GM18507 (cell line): Measurements from ENCODE around the gene STX7.

Experiments
- DNase-seq: peaks from one replicate; pipeline ENCODE4 v3.0.0; 2011; ENCODE audit warnings: low read depth; ENCODE audit not compliant: insufficient read length; ENCODE audit errors: extremely low spot score
- FAIRE-seq: peaks from 2 replicates; lab custom pipeline; 2011; peaks lifted over from hg19 to GRCh38; lab: Jason Lieb, UNC

STX7 gene

DNA sequence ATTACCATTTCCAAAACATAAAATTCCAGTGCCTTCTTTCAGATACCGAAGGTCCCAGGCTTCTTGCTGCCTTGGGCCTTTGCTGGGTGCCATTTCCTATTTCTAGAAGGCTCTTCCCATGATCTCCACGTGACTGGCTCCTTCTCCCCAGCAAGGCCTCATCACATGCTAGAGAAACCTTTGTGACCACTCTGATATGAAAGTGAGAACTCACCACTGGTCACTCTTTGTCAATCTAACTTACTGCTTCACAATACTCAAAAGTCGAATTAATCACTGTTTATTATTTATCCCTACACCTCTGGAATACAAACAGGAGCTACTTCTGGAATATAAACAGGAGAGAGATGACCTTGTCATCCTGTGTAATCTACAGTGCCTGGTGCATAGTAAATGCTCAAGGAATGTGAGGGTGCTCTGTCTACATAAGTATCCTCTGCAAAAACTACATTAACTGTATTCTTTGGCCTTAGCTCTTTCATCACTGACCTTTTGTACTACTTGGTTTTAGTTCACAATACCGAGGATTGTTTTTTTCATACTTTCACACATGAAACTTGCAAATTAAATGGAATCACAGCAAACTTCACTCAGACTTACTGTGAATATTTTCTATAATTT lies 1.6 kb downstream of the STX7 start:
- DNase-seq = no peak
- peak; percentile 80 for FAIRE-seq

DNA sequence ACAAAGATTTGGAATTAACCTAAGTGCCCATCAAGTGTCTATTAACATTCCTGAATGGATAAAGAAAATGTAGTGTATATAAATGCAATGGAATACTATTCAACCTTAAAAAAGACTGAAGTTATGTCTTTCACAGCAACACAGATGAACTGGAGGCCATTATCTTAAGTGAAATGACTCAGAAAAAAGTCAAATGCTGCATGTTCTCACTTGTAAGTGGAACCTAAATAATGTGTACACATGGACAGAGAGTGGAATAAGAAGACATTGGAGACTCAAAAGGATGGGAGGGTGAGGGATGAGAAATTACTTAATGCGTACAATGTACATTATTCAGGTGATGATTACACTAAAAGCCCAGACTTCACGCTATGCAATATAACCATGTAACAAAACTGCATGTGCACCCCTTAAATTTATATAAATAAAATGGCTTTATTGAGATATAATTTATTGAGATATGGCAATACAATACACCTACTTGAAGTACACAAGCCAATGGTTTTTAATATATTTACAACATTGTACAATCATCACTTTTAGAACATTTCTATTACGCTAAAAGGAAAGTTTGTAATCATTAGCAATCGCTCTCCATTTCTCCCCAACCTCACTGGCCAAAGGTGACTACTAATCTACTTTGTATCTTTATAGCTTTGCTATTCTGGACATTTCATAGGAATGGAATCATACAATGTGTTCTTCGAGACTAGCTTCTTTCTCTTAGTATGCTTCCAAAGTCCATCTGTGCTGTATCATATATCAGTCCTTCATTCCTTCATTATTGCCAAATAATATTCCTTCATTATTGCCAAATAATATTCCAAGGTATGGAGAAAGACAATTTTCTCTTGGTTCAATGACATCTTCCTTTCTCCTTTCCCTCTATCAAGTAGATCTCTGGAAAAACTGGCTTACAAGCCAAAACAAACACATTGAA lies 5.8 kb downstream of the STX7 start:
- FAIRE-seq (no peak), DNase-seq (no peak)

DNA sequence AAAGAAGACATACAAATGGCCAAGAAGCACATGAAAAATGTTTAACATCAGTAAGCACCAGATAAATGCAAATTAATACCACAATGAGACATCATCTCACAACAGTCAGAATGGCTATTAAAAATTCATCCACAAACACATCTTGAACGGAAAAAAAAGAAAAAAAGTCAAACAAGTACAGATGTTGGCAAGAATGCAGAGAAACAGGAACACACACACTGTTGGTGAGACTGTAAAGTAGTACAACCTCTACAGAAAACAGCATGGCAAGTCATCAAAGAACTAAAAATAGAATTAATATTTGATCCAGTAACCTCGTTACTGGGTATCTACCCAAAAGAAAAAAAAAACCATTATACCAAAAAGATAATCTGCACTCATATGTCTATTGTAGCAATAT lies 6.5 kb downstream of the STX7 start:
- DNase-seq = no peak
- peak; percentile 31 for FAIRE-seq

DNA sequence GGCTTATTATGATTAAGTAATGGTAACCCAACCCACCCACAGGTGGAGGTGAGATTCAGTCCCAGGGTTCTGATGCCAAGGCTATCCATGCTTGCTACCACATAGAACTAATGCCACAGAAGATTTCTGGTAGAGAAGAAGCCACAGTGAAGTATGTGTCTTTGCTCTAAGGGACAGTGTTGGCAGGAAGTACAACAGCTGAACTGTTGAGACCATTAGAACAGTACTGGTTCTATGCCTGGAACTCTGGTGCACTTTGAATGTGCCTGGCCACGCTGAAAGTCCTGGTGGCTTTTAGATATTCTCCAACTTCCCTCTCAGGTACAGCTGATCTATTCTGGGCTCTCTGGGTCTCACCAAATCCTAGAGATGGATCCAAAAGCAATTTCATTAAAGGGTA lies 7.8 kb downstream of the STX7 start:
- DNase-seq (no peak), FAIRE-seq (peak; percentile 77)

DNA sequence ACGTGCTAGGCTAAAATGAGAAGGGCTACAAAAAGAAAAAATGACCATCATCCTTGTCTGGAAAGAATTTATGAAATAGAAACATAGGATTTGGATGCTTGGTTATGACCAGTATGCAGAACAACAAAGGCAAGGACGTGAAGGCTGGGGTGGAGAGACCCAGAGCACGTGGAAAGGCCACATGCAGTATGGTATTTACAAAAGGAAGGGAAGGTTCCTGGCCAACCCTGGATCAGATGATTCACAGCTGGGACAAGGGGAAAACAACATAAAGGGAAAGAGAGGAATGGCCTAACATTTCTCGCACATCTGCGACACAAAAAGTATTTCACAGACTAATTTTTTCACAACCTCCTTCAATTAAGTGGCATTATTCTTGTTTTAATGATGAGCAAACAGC lies 8.2 kb downstream of the STX7 start:
- DNase-seq (no peak), FAIRE-seq (peak; percentile 9)

DNA sequence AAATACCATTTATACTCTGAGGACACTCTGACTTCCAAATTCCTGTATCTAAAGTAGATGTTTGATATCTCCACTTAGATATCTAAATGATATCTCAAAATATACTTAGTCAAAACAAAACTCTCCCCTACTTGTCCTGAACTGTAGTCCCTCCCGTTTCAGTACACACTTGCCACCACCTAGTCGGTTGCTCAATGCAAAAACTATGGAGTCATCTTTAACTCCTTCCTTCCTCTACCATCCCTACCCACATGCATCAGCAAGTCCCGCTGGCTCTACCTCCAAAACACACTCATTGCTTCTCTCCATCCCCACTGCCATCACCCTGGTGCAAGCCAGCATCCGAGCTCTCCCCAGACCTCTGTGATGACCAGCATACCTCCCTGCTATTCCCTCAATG lies 13.2 kb downstream of the STX7 start:
- DNase-seq (no peak), FAIRE-seq (peak; percentile 66)

DNA sequence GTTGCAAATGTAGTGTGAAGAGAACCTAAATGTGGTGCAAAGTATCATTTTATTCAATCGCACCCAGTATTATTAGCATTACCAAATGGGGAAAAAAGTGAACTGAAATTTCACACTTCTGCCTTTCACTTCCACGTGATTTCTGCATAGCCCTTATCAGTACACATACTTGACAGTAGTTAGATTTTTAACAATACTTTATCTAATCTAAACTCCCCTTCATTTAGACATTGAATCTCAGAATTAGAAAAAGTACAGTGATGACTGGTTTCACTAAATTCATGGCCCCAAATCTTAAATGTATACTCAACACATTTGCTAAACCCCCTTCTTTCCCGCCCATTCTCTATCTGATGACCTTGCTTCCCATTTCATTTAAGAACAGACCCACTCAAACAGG lies 14.3 kb downstream of the STX7 start:
- DNase-seq (no peak), FAIRE-seq (peak; percentile 94)

DNA sequence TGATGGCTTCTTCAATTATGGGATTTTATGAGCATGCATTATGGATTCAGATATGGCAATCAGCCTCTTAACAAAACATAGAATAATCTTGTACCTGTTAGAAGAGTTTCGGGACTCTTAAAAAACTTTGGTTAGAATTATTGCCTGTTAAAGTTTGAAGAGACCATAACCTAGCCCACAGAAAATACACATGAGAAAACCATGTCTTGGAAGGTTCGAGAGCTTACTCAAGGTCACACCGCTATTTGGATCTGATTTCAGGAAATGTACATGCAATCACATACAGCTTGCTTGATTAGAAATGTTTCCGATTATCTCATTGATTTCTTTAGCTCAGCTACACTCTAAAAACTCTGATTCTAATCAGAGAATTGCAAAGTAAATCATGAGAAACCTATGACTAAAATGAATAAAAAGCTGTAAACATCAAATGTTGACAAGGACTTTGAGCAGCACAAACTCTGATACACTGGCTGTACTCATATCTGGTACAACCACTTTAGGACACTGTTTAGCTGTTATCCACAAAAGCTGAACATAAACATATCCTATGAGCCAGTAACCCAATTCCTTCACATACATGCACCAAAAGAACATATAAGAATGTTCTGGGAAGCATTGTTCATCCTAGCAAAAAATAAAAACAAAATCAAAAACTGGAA lies 16.3 kb downstream of the STX7 start:
- DNase-seq (no peak), FAIRE-seq (peak; percentile 66)

DNA sequence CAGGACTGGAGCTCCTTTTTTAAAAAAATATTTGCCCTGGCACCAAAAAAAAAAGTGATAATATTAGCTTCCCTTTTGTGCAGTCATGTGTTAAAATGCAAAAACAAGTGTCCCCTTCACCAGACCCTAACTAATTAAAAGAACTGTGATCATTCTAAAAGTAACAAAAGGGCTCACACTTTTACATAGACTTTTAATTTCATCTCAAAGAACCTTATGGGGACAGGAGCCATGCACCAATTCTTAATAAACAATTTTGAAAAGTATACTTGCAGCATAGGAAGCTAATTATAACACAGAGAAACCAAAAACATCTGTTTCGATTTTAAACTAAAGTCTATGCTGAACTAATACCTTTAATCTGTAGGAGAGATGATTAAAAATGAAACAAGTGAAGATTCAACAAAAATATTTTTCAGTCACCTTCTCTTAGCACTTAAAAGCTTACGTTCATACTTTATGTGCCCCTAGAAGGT lies 17.3 kb downstream of the STX7 start:
- no peak for DNase-seq
- peak; percentile 86 for FAIRE-seq

DNA sequence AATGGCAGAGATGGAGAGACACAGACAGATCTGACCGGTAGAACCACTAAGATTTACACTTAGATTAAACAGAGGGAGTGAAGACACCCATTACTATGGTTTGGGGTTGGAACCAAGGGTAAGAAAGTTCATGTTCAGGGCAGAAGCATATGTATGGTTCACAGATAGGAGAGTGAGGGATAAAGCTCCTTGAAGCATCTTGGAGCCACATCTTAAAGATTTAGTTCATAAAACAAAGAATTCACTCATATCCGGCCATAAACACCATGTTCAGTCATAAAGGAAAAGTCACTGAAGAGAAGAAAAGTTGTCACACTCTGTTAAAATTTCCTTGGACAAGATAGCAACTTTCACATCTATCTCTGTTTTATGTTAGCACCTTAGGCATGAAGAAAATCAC lies 18.0 kb downstream of the STX7 start:
- DNase-seq (no peak), FAIRE-seq (peak; percentile 83)

DNA sequence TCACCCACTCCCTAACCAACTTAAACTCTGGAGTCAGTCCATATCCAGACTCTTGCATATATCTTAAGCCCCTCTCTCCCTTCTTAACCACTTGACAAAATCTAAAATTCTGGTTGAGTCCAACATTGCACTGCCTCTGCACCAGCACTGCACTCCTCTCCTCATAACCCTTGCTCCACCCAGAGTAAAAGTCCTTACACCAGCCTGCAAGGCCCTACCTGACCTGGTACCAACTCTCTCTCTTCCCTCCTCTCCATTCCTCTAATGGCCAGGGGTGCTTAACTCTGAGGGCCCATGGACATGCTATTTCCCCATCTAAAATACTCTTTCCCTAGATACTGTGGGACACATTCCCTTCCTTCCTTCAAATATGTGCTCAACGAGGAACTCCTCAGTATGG lies 21.0 kb downstream of the STX7 start:
- FAIRE-seq (no peak), DNase-seq (no peak)

DNA sequence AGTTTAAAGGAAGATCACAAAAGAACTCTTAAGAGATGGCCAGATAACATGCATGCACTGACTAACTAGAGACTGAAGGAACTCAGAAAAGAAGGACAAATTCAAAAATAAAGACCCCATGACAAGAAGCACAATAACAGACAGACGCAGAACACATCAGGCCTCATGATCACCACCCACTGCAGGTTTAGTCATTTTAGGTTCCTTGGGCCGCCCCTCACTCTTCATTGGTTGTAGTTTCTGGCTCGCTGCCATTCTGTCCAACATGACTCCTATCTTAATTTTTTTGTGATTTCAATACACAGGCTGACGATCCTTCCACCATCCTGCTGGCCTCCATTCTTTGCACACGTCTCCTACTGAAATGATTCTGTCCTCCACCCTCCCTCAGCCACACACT lies 21.6 kb downstream of the STX7 start:
- no peak for DNase-seq

DNA sequence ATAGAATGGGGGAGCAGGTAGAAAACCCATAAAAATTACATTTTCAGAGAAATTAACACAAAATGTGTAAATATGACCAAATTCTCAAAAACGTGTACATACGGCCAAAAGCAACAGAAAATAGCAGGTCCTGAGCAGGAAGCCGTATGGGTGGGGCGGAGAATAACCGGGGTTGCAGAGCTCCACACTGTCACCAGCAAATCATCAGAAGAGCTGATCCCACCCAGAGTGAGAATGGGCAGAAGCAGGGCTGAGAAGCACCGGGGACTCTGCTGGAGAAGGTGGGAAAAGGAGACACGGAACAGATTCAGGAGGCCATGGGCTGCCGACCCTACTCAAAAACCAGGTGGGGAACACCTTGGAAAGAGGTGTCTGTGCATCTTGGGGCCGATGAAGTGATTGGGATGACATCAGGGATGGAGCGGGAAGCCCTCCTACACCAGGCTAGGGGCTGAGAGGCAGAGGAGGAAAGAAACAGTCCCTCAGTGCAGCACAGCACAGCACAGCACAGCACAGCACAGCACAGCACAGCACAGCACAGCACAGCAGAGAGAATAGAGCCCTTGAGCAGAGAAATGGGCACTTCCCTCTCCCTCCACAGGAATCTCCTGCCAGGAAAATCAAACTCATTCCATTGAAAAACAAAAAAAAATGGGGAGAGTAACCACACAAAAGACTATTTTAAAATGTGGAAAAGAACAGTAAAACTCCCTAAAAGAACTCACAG lies 22.3 kb downstream of the STX7 start:
- DNase-seq = no peak
- no peak for FAIRE-seq

More for the DNA sequence above, 21.6 kb downstream of the STX7 start:
- peak; percentile 35 for FAIRE-seq

DNA sequence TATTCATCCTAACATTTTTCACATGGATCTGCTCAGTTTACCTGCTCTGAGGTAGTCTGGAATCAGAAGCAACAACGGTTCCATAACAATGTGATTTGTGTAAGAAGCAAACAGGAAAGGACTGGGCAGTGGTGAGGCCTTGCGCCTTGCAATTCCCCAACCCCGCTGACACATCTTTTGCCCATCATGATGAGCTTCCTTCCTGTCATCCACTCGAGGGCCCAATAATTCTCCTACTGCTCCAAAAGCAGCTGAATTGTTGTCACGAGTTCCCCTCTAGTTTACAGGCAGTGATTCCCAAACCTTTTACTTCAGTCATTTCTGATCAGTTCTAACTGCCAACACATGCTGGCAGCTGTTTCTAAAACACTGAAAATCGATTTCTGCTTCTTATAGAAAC lies 22.9 kb downstream of the STX7 start:
- peak; percentile 83 for FAIRE-seq
- no peak for DNase-seq

DNA sequence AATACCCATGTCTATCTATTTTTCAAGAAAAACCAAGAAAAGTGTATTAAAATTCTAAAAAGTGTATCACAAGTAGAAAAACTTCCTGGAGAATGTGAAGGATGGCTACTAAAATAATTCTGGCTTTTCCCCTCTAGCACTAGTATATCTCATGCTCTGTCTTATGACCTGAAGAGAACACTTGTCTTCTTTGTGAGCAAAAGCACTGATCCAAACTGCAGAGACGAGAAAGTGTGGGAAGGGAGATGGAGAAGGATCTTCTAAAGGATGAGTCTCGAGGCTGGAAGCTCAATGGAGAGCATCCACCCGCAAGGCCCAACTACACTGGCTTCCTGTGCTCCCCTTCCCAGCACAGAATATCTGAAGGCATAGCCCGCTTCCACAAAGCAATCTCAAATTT lies 23.5 kb downstream of the STX7 start:
- FAIRE-seq = peak; percentile 45
- no peak for DNase-seq

DNA sequence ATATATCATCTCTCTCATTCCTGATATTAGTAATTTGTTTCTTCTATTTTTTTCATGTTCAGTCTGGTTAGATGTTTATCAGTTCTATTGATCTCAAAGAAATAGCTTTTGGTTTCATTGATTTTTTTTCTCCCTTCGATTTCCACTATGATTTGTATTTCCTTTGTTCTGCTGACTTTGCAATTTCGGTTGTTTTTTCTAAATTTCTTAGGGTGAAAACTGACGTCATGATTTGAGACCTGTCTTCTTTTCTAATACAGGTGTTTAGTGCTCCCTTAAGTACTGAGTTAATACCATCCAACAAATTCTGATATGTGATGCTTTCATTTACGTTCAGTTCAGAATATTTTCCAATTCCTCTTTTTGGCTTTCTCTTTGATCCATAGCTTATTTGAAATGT lies 25.2 kb downstream of the STX7 start:
- FAIRE-seq (no peak), DNase-seq (no peak)

DNA sequence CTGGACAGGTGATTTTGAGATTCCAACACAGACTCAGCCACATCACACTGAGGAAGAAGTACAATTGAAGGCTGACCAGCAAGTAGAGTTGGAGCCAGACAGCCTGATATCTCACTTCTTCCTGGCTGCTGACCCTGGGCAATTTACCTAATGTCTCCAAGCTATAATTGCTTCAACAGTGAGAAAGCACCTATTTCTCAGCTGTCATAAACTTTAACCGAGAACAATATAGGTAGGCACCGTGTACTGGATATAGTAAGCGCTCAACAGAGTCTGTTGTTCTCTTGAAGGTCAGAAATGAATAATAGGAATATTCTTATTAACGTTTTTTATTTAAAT lies 28.3 kb downstream of the STX7 start:
- FAIRE-seq (no peak), DNase-seq (no peak)

DNA sequence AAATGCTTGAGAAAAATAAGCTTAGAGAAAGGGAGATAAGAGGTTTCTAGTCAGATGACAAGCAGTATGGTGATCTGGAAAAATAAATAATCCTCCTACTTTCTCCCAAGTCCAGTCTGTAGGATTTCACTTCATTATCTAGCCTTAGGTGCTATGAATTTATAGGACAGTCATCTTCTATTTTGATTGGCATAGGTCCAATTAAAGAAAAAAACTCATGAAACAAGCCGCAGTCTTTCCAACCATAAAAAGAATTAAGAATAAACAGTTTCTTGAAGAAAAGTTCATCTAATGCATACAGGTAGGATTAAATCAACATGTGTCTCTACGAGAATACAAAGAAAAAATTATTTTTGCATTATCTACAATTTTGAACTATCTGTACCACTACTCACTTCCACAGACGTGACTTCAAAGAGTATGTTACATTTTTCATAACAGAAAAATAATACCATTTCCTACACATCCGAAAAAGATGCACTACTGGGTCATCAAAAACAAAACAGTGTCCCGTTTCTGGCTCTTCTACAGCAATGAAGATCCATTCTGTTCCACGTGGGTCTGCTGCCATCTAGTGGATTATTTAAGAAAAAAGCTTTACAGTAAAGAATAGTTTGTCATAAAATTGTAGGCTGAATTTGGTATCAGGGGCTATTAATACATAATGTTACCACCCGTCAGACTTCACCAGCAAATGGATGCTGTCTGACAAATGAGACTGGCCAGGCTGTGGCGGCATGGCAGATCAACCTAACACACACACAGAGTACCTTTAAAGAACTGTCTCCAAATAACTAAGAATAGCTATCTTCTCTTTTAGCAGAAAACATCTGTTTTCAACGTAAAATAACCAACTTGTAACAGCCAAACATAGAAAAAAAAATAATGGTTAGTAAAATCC lies 28.9 kb downstream of the STX7 start:
- DNase-seq = no peak
- peak; percentile 86 for FAIRE-seq

DNA sequence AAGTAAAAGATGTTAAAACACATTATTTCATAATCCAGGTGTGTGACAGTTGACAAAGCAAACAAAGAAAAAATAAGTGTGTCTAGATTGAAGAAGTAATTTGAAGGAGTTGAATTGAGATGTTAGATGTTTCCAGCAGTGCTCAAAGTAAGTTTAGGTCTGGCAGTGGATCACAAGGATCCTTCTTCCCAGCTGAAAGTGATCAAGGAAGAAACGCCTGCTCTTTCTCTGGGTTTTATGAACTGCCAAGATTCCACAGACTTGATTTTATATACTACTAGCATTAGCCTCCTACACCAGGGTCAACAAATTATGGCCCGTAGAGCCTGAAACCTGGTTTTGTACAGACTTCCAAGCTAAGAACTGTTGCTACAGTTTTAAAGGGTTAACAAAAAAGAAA lies 30.3 kb downstream of the STX7 start:
- DNase-seq (no peak), FAIRE-seq (no peak)
